T-cell (primary cell): ENCODE measurements around the gene WDR4. TPM values are rescaled to one million over a fixed set of nuclear protein-coding genes. Genes with fewer than 3 reads are reported as not detected.
A peak's percentile ranks its signal among the peaks of the same experiment; 100 is the strongest.

ENCODE experiments used
- ATAC-seq, 4 experiments: fragments of 200-7000 bp in 3 of 4; fragments of 150-1000 bp in 1 of 4; cut with Tn5 transposase; replicated peaks in 1 of 4; 1 replicate in 3 of 4; 2 replicates in 1 of 4; pipeline ENCODE4 v1.10.0; 2021; ENCODE audit warnings: moderate library complexity in 3 of 4, mild to moderate bottlenecking in 2 of 4, moderate number of reproducible peaks in 1 of 4
- CTCF ChIA-PET, 2 donors: fragments of 300-600 bp; sonication (Branson Sonifier 250); formaldehyde crosslinking; loops; one replicate each; lab custom pipeline; 2022; ENCODE audit warnings: antibody characterized with exemption in 2 of 2; lab: Charles Lee
- POLR2A ChIA-PET, 2 donors: fragments of 300-600 bp; sonication (Branson Sonifier 250); formaldehyde crosslinking; loops; one replicate each; lab custom pipeline; 2022; ENCODE audit warnings: antibody characterized with exemption in 2 of 2; lab: Charles Lee
- DNase-seq, 35 experiments: peaks; one replicate each; pipeline versions ENCODE4 v3.0.0 to v3.0.0-alpha.2; 2013 to 2023
- H3K27ac ChIP-seq: one replicate; pipeline ENCODE4 v1.5.1; 2013; ENCODE audit warnings: low read length
- H3K27me3 ChIP-seq, 2 experiments: replicated peaks in 1 of 2; 1 replicate in 1 of 2; 2 replicates in 1 of 2; pipeline versions ENCODE4 v1.6.1 to v1.7.0; 2013; ENCODE audit warnings: low read length in 1 of 2, mixed read lengths in 1 of 2; ENCODE audit not compliant: control insufficient read depth in 2 of 2, insufficient read depth in 2 of 2; ENCODE audit errors: extremely low read depth in 1 of 2
- H3K36me3 ChIP-seq, 2 donors: 1 replicate in 1 of 2; 2 replicates in 1 of 2; pipeline versions ENCODE4 v1.6.1 to v1.7.0; 2013; ENCODE audit warnings: low read length in 1 of 2; ENCODE audit not compliant: control insufficient read depth in 2 of 2, insufficient read depth in 1 of 2; ENCODE audit errors: extremely low read depth in 1 of 2
- H3K4me1 ChIP-seq, 2 experiments: 1 replicate in 1 of 2; 2 replicates in 1 of 2; pipeline versions ENCODE4 v1.6.1 to v1.7.0; 2013; ENCODE audit warnings: low read length in 2 of 2, mixed read lengths in 1 of 2; ENCODE audit not compliant: insufficient read depth in 2 of 2, control insufficient read depth in 1 of 2; ENCODE audit errors: extremely low read depth in 1 of 2
- H3K4me3 ChIP-seq, 2 donors: 1 replicate in 1 of 2; 2 replicates in 1 of 2; pipeline versions ENCODE4 v1.5.1 to v1.7.0; 2013; ENCODE audit warnings: mild to moderate bottlenecking in 2 of 2, low read length in 1 of 2, moderate library complexity in 1 of 2; ENCODE audit not compliant: control insufficient read depth in 1 of 2; ENCODE audit errors: extremely low read depth in 1 of 2
- H3K9me3 ChIP-seq: 2 replicates; pipeline ENCODE4 v1.7.0; 2013
- H3K27ac Mint-ChIP-seq, 2 donors: one replicate each; pipeline ENCODE4 v1.8.0; 2020 to 2021; ENCODE audit warnings: mild to moderate bottlenecking in 2 of 2, mixed read lengths in 2 of 2
- H3K27me3 Mint-ChIP-seq, 2 donors: one replicate each; pipeline ENCODE4 v1.8.0; 2021 to 2022; ENCODE audit warnings: mixed read lengths in 2 of 2
- H3K36me3 Mint-ChIP-seq: one replicate; pipeline ENCODE4 v1.8.0; 2021; ENCODE audit warnings: mixed read lengths
- H3K4me1 Mint-ChIP-seq, 3 donors: one replicate each; pipeline ENCODE4 v1.8.0; 2020 to 2022; ENCODE audit warnings: mixed read lengths in 3 of 3, mild to moderate bottlenecking in 1 of 3
- H3K4me3 Mint-ChIP-seq, 3 donors: one replicate each; pipeline ENCODE4 v1.8.0; 2020 to 2022; ENCODE audit warnings: mild to moderate bottlenecking in 3 of 3, mixed read lengths in 3 of 3, moderate library complexity in 3 of 3
- H3K9me3 Mint-ChIP-seq, 3 donors: one replicate each; pipeline ENCODE4 v1.8.0; 2020 to 2022; ENCODE audit warnings: mixed read lengths in 3 of 3
- WGBS: methylation state at CpG from one replicate; pipeline ENCODE4 v1.1.5; 2013; ENCODE audit warnings: missing lambda C conversion rate; ENCODE audit not compliant: insufficient coverage; 5-methylcytosine and 5-hydroxymethylcytosine counted together
- total RNA-seq, 35 experiments: library from RNA in 6 of 35; stranded (reverse) in 6 of 35; fragments of 120-200 nt in 1 of 35; gene quantifications; one replicate each; pipeline versions ENCODE4 v1.2.1 to v1.2.4 and lab custom pipeline; 2013 to 2026

WDR4 gene
- total RNA-seq, 5 donors from 2014 or later (not counting 1 experiment from before 2014, with no cell fraction given), result 17.0 to 40.9 (median 37.6) TPM

DNA sequence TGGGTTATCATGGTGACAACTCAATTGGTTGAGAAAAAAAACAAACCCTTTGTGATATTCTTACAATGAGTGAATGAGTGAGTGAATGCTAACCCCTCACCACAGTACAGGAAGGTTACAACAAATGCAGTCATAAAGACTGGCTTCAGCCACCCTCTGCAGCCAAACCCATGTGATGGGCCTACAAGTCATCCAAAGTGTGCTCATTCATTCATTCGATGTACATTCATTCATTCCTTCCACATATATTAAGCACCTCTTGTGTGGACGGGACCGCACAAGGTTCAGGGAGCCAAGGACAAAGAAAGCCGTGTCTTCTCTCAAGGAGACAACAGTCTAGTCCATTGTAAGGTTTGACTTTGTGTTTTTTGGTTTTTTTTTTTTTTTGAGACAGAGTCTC is 49.4 kb downstream of the WDR4 start:
- Histone ChIP-seq H3K27me3 (peaks cover 0 to 25% of the 10 kb centered on the region in 2 experiments), H3K4me1 (peaks cover 19 to 34% of the 10 kb centered on the region in 2 experiments), H3K4me3 (no peak overlapping the region), H3K36me3 (no peaks in the 10 kb centered on the region), H3K9me3 (no peaks in the 10 kb centered on the region), H3K27ac (no peak overlapping the region)
- POLR2A ChIA-PET, result interaction anchor here in 1 of 2 donors (0.7 kb wide), 1 partner anchor 23 kb away, joined by 11 read pairs; no protein-coding TSS in a partner anchor
- peaks cover 18 to 30% of the 10 kb centered on the region in 2 donors for H3K27me3 Mint-ChIP-seq
- H3K36me3 Mint-ChIP-seq, result no peaks in the 10 kb centered on the region
- no peak for DNase-seq
- CTCF ChIA-PET, result no interaction called here
- peaks cover 0 to 3% (median 0%) of the 10 kb centered on the region in 3 donors for H3K9me3 Mint-ChIP-seq
- no peak for ATAC-seq
- peaks cover 30 to 40% (median 39%) of the 10 kb centered on the region in 3 donors for H3K4me1 Mint-ChIP-seq
- 90% methylated on average over 2 of the region's 4 CpGs for WGBS
- no peak overlapping the region for H3K27ac Mint-ChIP-seq
- no peak overlapping the region for H3K4me3 Mint-ChIP-seq

- Histone ChIP-seq H3K27ac (no peak overlapping the region), H3K36me3 (no peaks in the 10 kb centered on the region), H3K4me1 (peaks cover 19 to 34% of the 10 kb centered on the region in 2 experiments), H3K4me3 (no peak overlapping the region), H3K27me3 (peaks cover 0 to 25% of the 10 kb centered on the region in 2 experiments), H3K9me3 (no peaks in the 10 kb centered on the region)
- CTCF ChIA-PET, result no interaction called here
- no peaks in the 10 kb centered on the region for H3K36me3 Mint-ChIP-seq
- peaks cover 0 to 3% (median 0%) of the 10 kb centered on the region in 3 donors for H3K9me3 Mint-ChIP-seq
- POLR2A ChIA-PET, result no interaction called here
- DNase-seq, result no peak
- WGBS, result 71% methylated on average over 5 of the region's 9 CpGs
- H3K27me3 Mint-ChIP-seq, result peaks cover 22 to 32% of the 10 kb centered on the region in 2 donors
- no peak overlapping the region for H3K4me3 Mint-ChIP-seq
- H3K4me1 Mint-ChIP-seq, result peaks cover 30 to 40% (median 40%) of the 10 kb centered on the region in 3 donors
- H3K27ac Mint-ChIP-seq, result no peak overlapping the region
- ATAC-seq, result no peak
These were observed 49.9 kb downstream of the WDR4 start for GRCh38 chr21:42829417-42829816.

- no peak overlapping the region for H3K4me3 ChIP-seq
- peaks cover 18 to 33% (median 32%) of the 10 kb centered on the region in 3 donors for H3K4me1 Mint-ChIP-seq
- no peaks in the 10 kb centered on the region for H3K36me3 Mint-ChIP-seq
- no peaks in the 10 kb centered on the region for H3K9me3 ChIP-seq
- H3K27ac ChIP-seq, result no peak overlapping the region
- no peak for ATAC-seq
- POLR2A ChIA-PET, result no interaction called here
- DNase-seq, result no peak
- peaks cover 0 to 3% (median 0%) of the 10 kb centered on the region in 3 donors for H3K9me3 Mint-ChIP-seq
- peaks cover 22 to 36% of the 10 kb centered on the region in 2 donors for H3K27me3 Mint-ChIP-seq
- CTCF ChIA-PET, result no interaction called here
- H3K36me3 ChIP-seq, result no peaks in the 10 kb centered on the region
- H3K4me1 ChIP-seq, result peaks cover 14 to 23% of the 10 kb centered on the region in 2 experiments
- WGBS, result no CpG with 5 or more reads among the region's 2 CpGs
- H3K4me3 Mint-ChIP-seq, result no peak overlapping the region
- no peak overlapping the region for H3K27ac Mint-ChIP-seq
- H3K27me3 ChIP-seq, result peaks cover 0 to 28% of the 10 kb centered on the region in 2 experiments
These were observed 51.8 kb downstream of the WDR4 start for GRCh38 chr21:42827588-42827987.

- Histone ChIP-seq H3K27ac (no peak overlapping the region), H3K36me3 (no peaks in the 10 kb centered on the region), H3K4me3 (no peak overlapping the region), H3K27me3 (peaks cover 0 to 35% of the 10 kb centered on the region in 2 experiments), H3K4me1 (no peaks in the 10 kb centered on the region), H3K9me3 (no peaks in the 10 kb centered on the region)
- CTCF ChIA-PET, result interaction anchor here in 1 of 2 donors (0.8 kb wide), 1 partner anchor 13 kb away, joined by 4 read pairs; no protein-coding TSS in a partner anchor
- Mint-ChIP-seq H3K9me3 (no peaks in the 10 kb centered on the region), H3K4me3 (no peak overlapping the region), H3K27ac (no peak overlapping the region), H3K36me3 (peaks cover 3% of the 10 kb centered on the region), H3K27me3 (peaks cover 11 to 26% of the 10 kb centered on the region in 2 donors), H3K4me1 (peaks cover 0 to 10% (median 7%) of the 10 kb centered on the region in 3 donors)
- WGBS, result 74% methylated on average over 6 of the region's 8 CpGs
- DNase-seq, result no peak
- no peak for ATAC-seq
- POLR2A ChIA-PET, result no interaction called here
These were observed 58.5 kb downstream of the WDR4 start for GRCh38 chr21:42820616-42821465.

DNA sequence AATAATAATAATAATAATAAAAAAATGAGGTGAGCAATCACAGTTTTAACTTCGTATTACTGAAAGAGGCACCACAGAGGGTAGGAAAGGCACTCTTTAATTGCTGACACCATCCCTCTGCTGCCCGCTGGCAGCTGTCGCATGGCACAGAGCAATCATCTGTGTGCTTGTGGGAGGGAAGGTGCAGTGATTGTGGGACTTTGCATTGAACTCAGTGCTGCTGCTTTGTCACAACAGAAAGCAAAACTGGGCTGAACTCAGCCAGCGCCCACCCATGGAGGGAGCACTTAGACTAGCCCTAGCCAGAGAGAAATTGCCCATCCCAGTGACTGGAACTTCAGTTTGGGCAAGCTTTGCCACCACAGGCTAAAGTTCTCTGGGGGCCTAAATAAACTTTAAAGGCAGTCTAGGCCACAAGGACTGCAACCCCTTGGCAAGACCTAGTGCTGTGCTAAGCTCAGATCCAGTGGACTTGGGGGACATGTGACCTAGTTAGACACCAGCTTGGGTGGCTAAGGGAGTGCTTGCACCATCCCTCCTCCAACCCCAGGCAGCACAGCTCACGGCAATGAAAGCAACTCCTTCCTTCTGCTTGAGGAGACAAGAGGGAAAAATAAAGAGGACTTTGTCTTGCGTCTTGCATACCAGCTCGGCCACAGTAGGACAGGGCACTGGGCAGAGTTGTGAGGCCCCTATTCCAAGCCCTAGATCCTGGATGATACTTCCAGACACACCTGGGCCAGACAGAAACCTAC is 59.3 kb downstream of the WDR4 start:
- ChIA-PET CTCF (interaction anchor here in 1 of 2 donors (0.6 kb wide), 1 partner anchor 222 kb away, joined by 3 read pairs; no protein-coding TSS in a partner anchor), POLR2A (no interaction called here)
- Histone ChIP-seq H3K4me1 (no peaks in the 10 kb centered on the region), H3K27me3 (peaks cover 0 to 35% of the 10 kb centered on the region in 2 experiments), H3K27ac (no peak overlapping the region), H3K36me3 (no peaks in the 10 kb centered on the region), H3K9me3 (no peaks in the 10 kb centered on the region), H3K4me3 (no peak overlapping the region)
- Mint-ChIP-seq H3K4me3 (no peak overlapping the region), H3K27me3 (peaks cover 4 to 18% of the 10 kb centered on the region in 2 donors), H3K27ac (no peak overlapping the region), H3K36me3 (peaks cover 3% of the 10 kb centered on the region), H3K9me3 (no peaks in the 10 kb centered on the region), H3K4me1 (peaks cover 0 to 8% (median 7%) of the 10 kb centered on the region in 3 donors)
- ATAC-seq (no peak), DNase-seq (no peak)
- WGBS, result 95% methylated on average over 4 of the region's 7 CpGs

GRCh38 chr21:42818328-42818749 is 61.0 kb downstream of the WDR4 start:
- Mint-ChIP-seq H3K27ac (no peak overlapping the region), H3K4me1 (peaks cover 0 to 4% (median 4%) of the 10 kb centered on the region in 3 donors), H3K27me3 (peaks cover 0 to 13% of the 10 kb centered on the region in 2 donors), H3K4me3 (no peak overlapping the region), H3K9me3 (no peaks in the 10 kb centered on the region), H3K36me3 (peaks cover 3% of the 10 kb centered on the region)
- DNase-seq (peak; percentile 26 to 76 (median 54)), ATAC-seq (peak; percentile 69 to 86 (median 78))
- H3K4me3 ChIP-seq, result no peak overlapping the region
- no peaks in the 10 kb centered on the region for H3K4me1 ChIP-seq
- no peaks in the 10 kb centered on the region for H3K9me3 ChIP-seq
- CTCF ChIA-PET, result interaction anchor here in 1 of 2 donors (0.6 to 0.8 kb wide), 2 partner anchors 215 to 224 kb away, joined by 3 to 5 read pairs; no protein-coding TSS in a partner anchor
- WGBS, result no CpG with 5 or more reads among the region's 2 CpGs
- no peak overlapping the region for H3K27ac ChIP-seq
- H3K27me3 ChIP-seq, result peaks cover 0 to 33% of the 10 kb centered on the region in 2 experiments
- H3K36me3 ChIP-seq, result no peaks in the 10 kb centered on the region
- POLR2A ChIA-PET, result no interaction called here
